Sigmoid colon (tissue), 4 donors: ENCODE data around the gene CDK5RAP3.

Experiments used
- CTCF ChIP-seq, 4 experiments: fragments of 450-650 bp in 3 of 4; fragments of 200-600 bp in 1 of 4; IDR thresholded peaks; one replicate each; pipeline ENCODE4 v1.5.1; 2016 to 2019; ENCODE audit warnings: antibody characterized with exemption in 4 of 4, mild to moderate bottlenecking in 3 of 4, moderate library complexity in 2 of 4
- EP300 ChIP-seq, 4 donors: sonication (generic); formaldehyde crosslinking; IDR thresholded peaks; one replicate each; pipeline ENCODE4 v1.6.1; 2017; ENCODE audit warnings: antibody characterized with exemption in 4 of 4
- POLR2A ChIP-seq, 2 donors: fragments of 450-650 bp; IDR thresholded peaks; one replicate each; pipeline ENCODE4 v1.6.1; 2016; ENCODE audit warnings: antibody characterized with exemption in 2 of 2, mild to moderate bottlenecking in 2 of 2, moderate library complexity in 2 of 2
- POLR2AphosphoS5 ChIP-seq, 4 donors: sonication (generic); formaldehyde crosslinking; IDR thresholded peaks; one replicate each; pipeline ENCODE4 v1.6.1; 2017; ENCODE audit warnings: antibody characterized with exemption in 4 of 4

DNA sequence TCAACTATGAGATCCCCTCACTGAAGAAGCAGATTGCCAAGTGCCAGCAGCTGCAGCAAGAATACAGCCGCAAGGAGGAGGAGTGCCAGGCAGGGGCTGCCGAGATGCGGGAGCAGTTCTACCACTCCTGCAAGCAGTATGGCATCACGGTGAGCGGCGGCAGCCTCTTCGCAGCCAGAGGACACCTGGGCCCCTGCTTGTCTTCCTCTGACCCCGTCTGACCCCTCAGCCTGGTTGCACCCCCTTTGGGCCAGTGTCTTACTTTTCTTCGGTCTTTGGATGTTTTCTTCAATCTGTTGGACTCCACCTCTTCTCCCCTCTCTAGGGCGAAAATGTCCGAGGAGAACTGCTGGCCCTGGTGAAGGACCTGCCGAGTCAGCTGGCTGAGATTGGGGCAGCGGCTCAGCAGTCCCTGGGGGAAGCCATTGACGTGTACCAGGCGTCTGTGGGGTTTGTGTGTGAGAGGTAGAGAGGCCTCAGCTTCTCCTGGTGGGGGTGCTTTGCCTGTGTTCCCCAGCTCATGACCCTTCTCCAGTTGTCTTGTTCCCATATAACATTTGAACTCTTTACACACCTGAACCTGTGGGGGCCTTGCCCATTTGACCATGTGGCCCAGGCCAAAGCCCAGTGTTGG, 4.4 kb downstream of the CDK5RAP3 start:
- TF ChIP-seq CTCF (IDR thresholded peaks at IDR 0.05) (no peak), POLR2A (IDR thresholded peaks at IDR 0.05) (no peak), EP300 (IDR thresholded peaks at IDR 0.05) (no peak), POLR2AphosphoS5 (IDR thresholded peaks at IDR 0.05) (no peak)
